GM12878 (cell line): ENCODE results near the gene AAMP. TPM values are rescaled to one million over a fixed set of nuclear protein-coding genes. Genes with fewer than 3 reads are reported as not detected.
A peak's percentile ranks its signal among the peaks of the same experiment; 100 is the strongest.

Source experiments
- ATAC-seq: fragments of 200-7000 bp; cut with Tn5 transposase; 3 replicates; pipeline ENCODE4 v1.9.1; 2020; ENCODE audit warnings: mild to moderate bottlenecking, moderate library complexity
- BruUV-seq: library from RNA; stranded (reverse); fragments of 400-500 nt; replicated peaks from 2 replicates; lab custom pipeline; 2021; lab: Mats Ljungman, UMichigan
- CTCF ChIA-PET: fragments of 300-600 bp; sonication (Branson Sonifier 250); formaldehyde crosslinking; extraction: SDS; loops from one replicate; lab custom pipeline; 2021; ENCODE audit warnings: inconsistent platforms; lab: Yijun Ruan, JAX
- POLR2A ChIA-PET: fragments of 350-600 bp; formaldehyde crosslinking; extraction: SDS; loops from one replicate; lab custom pipeline; 2021; ENCODE audit warnings: inconsistent platforms; lab: Charles Lee
- RAD21 ChIA-PET: fragments of 300-600 bp; sonication (Branson Sonifier 250); formaldehyde crosslinking; loops from one replicate; lab custom pipeline; 2023; ENCODE audit warnings: antibody characterized with exemption; ENCODE audit not compliant: unreplicated experiment; lab: Charles Lee
- SMC1A ChIA-PET: fragments of 300-600 bp; sonication (Branson Sonifier 250); formaldehyde crosslinking; loops from one replicate; lab custom pipeline; 2023; ENCODE audit not compliant: unreplicated experiment, uncharacterized antibody; lab: Charles Lee
- DNase-seq: peaks from one replicate; pipeline ENCODE4 v3.0.0-alpha.2; 2011; ENCODE audit warnings: low read depth, low spot score
- FAIRE-seq: peaks from 3 replicates; lab custom pipeline; 2011; peaks lifted over from hg19 to GRCh38; lab: Jason Lieb, UNC
- H2AFZ ChIP-seq: 2 replicates; pipeline ENCODE4 v1.6.0; 2011; ENCODE audit warnings: low read depth, low read length, control low read depth; ENCODE audit not compliant: control insufficient read depth
- H3K27ac ChIP-seq: 2 replicates; pipeline ENCODE4 v1.5.1; 2011; ENCODE audit warnings: control low read depth; ENCODE audit not compliant: control insufficient read depth, insufficient read depth
- H3K27me3 ChIP-seq, 2 experiments: replicated peaks in 1 of 2; 2 replicates each; pipeline versions ENCODE4 v1.6.0 to v1.6.1; 2011; ENCODE audit warnings: low read length in 1 of 2; ENCODE audit not compliant: control insufficient read depth in 2 of 2, insufficient read depth in 2 of 2
- H3K36me3 ChIP-seq, 2 experiments: 2 replicates each; pipeline ENCODE4 v1.5.1; 2011; ENCODE audit warnings: low read length in 1 of 2; ENCODE audit not compliant: control insufficient read depth in 2 of 2, insufficient read depth in 2 of 2
- H3K4me1 ChIP-seq: 2 replicates; pipeline ENCODE4 v1.6.1; 2011; ENCODE audit warnings: mild to moderate bottlenecking, low read length, moderate library complexity, mixed read lengths; ENCODE audit not compliant: control insufficient read depth, insufficient read depth
- H3K4me2 ChIP-seq: 2 replicates; pipeline ENCODE4 v1.6.0; 2011; ENCODE audit warnings: control low read depth; ENCODE audit not compliant: control insufficient read depth, insufficient read depth
- H3K4me3 ChIP-seq: fragments of 200-600 bp; sonication (generic); 2 replicates; pipeline ENCODE4 v1.5.1; 2016
- H3K79me2 ChIP-seq: 2 replicates; pipeline ENCODE4 v1.6.0; 2011; ENCODE audit warnings: low read length; ENCODE audit not compliant: control insufficient read depth, insufficient read depth
- H3K9ac ChIP-seq: 2 replicates; pipeline ENCODE4 v1.8.0; 2011; ENCODE audit warnings: low read length, control low read depth, mixed read lengths; ENCODE audit not compliant: control insufficient read depth, insufficient read depth
- H3K9me3 ChIP-seq: replicated peaks from 3 replicates; pipeline ENCODE4 v1.5.1; 2011; ENCODE audit warnings: mild to moderate bottlenecking, low read length; ENCODE audit not compliant: control insufficient read depth, insufficient read depth
- H4K20me1 ChIP-seq: 2 replicates; pipeline ENCODE4 v1.6.0; 2011; ENCODE audit not compliant: control insufficient read depth, insufficient read depth
- HDAC6 ChIP-seq: fragments of 200-600 bp; sonication (generic); IDR thresholded peaks from one replicate; pipeline ENCODE4 v1.8.0; 2017; ENCODE audit warnings: antibody characterized with exemption; ENCODE audit not compliant: unreplicated experiment
- IKZF1 ChIP-seq: fragments of 450-650 bp; conservative IDR thresholded peaks from 2 replicates; pipeline ENCODE4 v1.6.1; 2017; ENCODE audit warnings: antibody characterized with exemption, mild to moderate bottlenecking
- MYC ChIP-seq: IDR thresholded peaks from 2 replicates; pipeline ENCODE4 v1.6.1; 2011; ENCODE audit warnings: mild to moderate bottlenecking, low read length, moderate library complexity, inconsistent platforms; ENCODE audit not compliant: insufficient read depth, insufficient replicate concordance, insufficient read length, severe bottlenecking
- RFX5 ChIP-seq: IDR thresholded peaks from 2 replicates; pipeline ENCODE4 v1.6.1; 2011; ENCODE audit warnings: low read depth, low read length, improper control_type of control experiment
- SMC3 ChIP-seq: IDR thresholded peaks from 2 replicates; pipeline ENCODE4 v1.6.1; 2011; ENCODE audit warnings: low read length, improper control_type of control experiment, borderline replicate concordance
- SPI1 ChIP-seq: IDR thresholded peaks from 2 replicates; pipeline ENCODE4 v1.6.1; 2011; ENCODE audit warnings: low read depth, mild to moderate bottlenecking, low read length, moderate library complexity, borderline replicate concordance; ENCODE audit not compliant: insufficient read depth
- USF1 ChIP-seq: IDR thresholded peaks from 2 replicates; pipeline ENCODE4 v1.6.1; 2011; ENCODE audit warnings: borderline replicate concordance, low read depth, mild to moderate bottlenecking, moderate library complexity, mixed read lengths, low read length; ENCODE audit not compliant: insufficient read depth; ENCODE audit errors: extremely low read length
- WGBS: methylation state at CpG from one replicate; pipeline ENCODE4 v1.1.6; 2016; ENCODE audit warnings: low lambda C conversion rate; ENCODE audit not compliant: insufficient replicate concordance, insufficient coverage; ENCODE audit errors: missing lambda C conversion rate; 5-methylcytosine and 5-hydroxymethylcytosine counted together
- in situ Hi-C: fragments of 300-500 bp; cut with MboI; formaldehyde crosslinking; loops from 9 replicates; pipeline ENCODE4 v1.14.3; 2018; ENCODE audit warnings: mixed read lengths
- intact Hi-C: fragments of 100-400 bp; cut with micrococcal nuclease; formaldehyde crosslinking; loops from one replicate; pipeline ENCODE4 v1.14.2; 2022; ENCODE audit not compliant: unreplicated experiment
- polyA plus RNA-seq, 11 experiments: library from polyadenylated mRNA; depleted of rRNA in 4 of 11; unstranded in 6 of 11; stranded (reverse) in 5 of 11; fragments of >200 nt; fragmentation: Nextera tagmentation in 4 of 11; fragmentation: Illumina TruSeq in 1 of 11; extraction: Ambion mirVana in 4 of 11; extraction: Trizol in 1 of 11; gene quantifications; 1 replicate in 1 of 11; 2 replicates in 10 of 11; pipeline versions ENCODE4 v1.2.1 to v1.2.3, GENCODE V29; 2011 to 2016; ENCODE audit warnings: inconsistent platforms in 2 of 11, missing spikeins in 2 of 11, low read depth in 1 of 11
- total RNA-seq, 4 experiments: library from RNA; depleted of rRNA in 3 of 4; stranded (reverse); fragments of >200 nt in 3 of 4; fragmentation: Illumina TruSeq in 1 of 4; extraction: Trizol in 1 of 4; gene quantifications; 2 replicates each; pipeline versions ENCODE4 v1.2.1 to v1.2.3, GENCODE V29; 2013 to 2021
- TF ChIP-seq, protein P1 (sequence below): IDR thresholded peaks from 2 replicates; pipeline ENCODE4 v1.6.1; 2012; ENCODE audit warnings: low read depth, low read length, improper control_type of control experiment

AAMP gene
- total and polyA plus RNA-seq, 10 of the 15 experiments (the other 5 are each of a cell fraction or from before 2014, with no cell fraction given): 4.4 to 140 (median 81.9) TPM

- peak; percentile 39; the same call in 1 of the 2 replicates for TF ChIP-seq SMC3
- TF ChIP-seq HDAC6: peak; percentile 65
- TF ChIP-seq IKZF1: peak; percentile 93
These were observed 22.4 kb upstream of the AAMP start, which contains the start of gene TMBIM1 (continued) for GRCh38 chr2:218292048-218293014.

DNA sequence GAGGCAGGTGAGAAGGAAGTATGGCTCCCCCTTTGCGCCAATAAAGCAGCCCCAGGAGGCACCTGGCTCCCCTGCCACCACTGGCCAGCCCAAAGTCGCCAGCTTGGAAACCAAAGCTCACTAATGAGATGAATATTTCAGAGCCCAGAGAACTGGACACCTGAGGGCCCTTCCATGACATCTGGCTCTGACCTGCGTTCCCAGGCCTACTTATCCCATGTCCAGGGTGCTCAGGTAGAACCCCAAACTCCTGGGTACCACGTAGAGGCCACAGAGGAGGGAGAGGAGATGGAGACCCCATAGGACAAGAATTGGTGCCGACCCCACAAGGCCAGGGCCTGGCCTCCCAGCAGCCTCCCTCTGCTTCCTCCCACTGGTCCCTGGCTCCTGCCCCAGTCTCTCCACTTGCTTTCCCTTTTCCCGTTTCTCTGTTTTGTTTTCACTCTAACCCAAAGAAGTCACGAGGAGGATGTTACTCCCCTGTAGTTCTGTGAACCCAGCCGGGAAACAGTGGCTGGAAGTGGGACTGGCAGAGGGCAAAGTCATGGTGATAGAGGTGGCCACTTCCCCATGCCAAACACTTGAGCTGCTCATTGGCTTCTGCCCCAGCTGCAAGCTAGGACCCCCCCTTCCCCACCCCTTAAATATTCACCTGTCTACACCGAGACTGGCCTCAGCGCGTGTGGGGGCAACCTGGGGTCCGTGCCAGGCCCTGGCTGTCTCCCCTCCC, 21.5 kb upstream of the AAMP start:
- in situ Hi-C loops: loop anchor here (25.0 kb wide), 1 partner anchor 96 kb away; the partner anchor contains the start of genes CTDSP1 and SLC11A1
- 1% methylated on average over 11 of the region's 12 CpGs for WGBS
- Histone ChIP-seq H3K9ac (peak overlapping the region; percentile 80), H3K27me3 (no peaks in the 10 kb centered on the region), H3K27ac (peak overlapping the region; percentile 72), H3K9me3 (no peaks in the 10 kb centered on the region), H3K36me3 (no peaks in the 10 kb centered on the region), H3K4me3 (peak overlapping the region; percentile 85), H4K20me1 (no peaks in the 10 kb centered on the region), H3K4me1 (peaks cover 34% of the 10 kb centered on the region), H3K79me2 (peaks cover 26% of the 10 kb centered on the region), H2AFZ (peak overlapping the region; percentile 94), H3K4me2 (peak overlapping the region; percentile 74)
- FAIRE-seq (no peak), DNase-seq (no peak), ATAC-seq (peak; percentile 5)
- no TSS peak for BruUV-seq
- intact Hi-C loops: loop anchor here (1.0 to 10.0 kb wide), 3 partner anchors 19 to 363 kb away; partner anchors contain the start of genes BCS1L and ZNF142
- TF ChIP-seq MYC (peak; percentile 6), IKZF1 (0 out of 2 replicates have a peak, but pooled peaks have one; percentile 7), SPI1 (peak; percentile 19; the same call in 1 of the 2 replicates), USF1 (no peak), RFX5 (0 out of 2 replicates have a peak, but pooled peaks have one; percentile 12)
- TF ChIP-seq, protein P1, sequence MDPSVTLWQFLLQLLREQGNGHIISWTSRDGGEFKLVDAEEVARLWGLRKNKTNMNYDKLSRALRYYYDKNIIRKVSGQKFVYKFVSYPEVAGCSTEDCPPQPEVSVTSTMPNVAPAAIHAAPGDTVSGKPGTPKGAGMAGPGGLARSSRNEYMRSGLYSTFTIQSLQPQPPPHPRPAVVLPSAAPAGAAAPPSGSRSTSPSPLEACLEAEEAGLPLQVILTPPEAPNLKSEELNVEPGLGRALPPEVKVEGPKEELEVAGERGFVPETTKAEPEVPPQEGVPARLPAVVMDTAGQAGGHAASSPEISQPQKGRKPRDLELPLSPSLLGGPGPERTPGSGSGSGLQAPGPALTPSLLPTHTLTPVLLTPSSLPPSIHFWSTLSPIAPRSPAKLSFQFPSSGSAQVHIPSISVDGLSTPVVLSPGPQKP: no peak
- POLR2A ChIA-PET: interaction anchor here (0.8 to 3.3 kb wide), 9 partner anchors 9 to 592 kb away, joined by 3 to 19 read pairs (median 9); partner anchors contain the start of genes AAMP and PNKD
- RAD21 ChIA-PET: interaction anchor here (0.7 to 5.9 kb wide), 10 partner anchors 11 to 590 kb away, joined by 3 to 79 read pairs (median 5); partner anchors contain the start of genes AAMP, CATIP and PNKD
- CTCF ChIA-PET: interaction anchor here (1.0 to 8.2 kb wide), 16 partner anchors 8 to 958 kb away, joined by 3 to 150 read pairs (median 7); partner anchors contain the start of genes AAMP, CATIP and PNKD
- SMC1A ChIA-PET: interaction anchor here (0.7 to 9.5 kb wide), 12 partner anchors 8 to 585 kb away, joined by 3 to 194 read pairs (median 4); partner anchors contain the start of genes AAMP, CXCR1 and PNKD
